HG03571 (cell line): ENCODE results near the gene CFAP206.
A peak's percentile ranks its signal among the peaks of the same experiment; 100 is the strongest.
"Not testable (repeated sequence)": the region's sequence is repeated elsewhere in the genome, so short reads cannot be mapped to it uniquely, and the experiment has no call there.

Experiments
- ATAC-seq: cut with Tn5 transposase; IDR thresholded peaks from one replicate; pipeline ENCODE4 v1.9.1; 2021; ENCODE audit not compliant: unreplicated experiment

Gene CFAP206

GRCh38 chr6:87419266-87419665, 11.5 kb downstream of the CFAP206 start:
- no peak for ATAC-seq

- no peak for ATAC-seq
These were observed 12.6 kb downstream of the CFAP206 start for GRCh38 chr6:87420360-87420759.

GRCh38 chr6:87421576-87421975, 13.8 kb downstream of the CFAP206 start:
- ATAC-seq, result no peak

GRCh38 chr6:87426789-87427188, 19.0 kb downstream of the CFAP206 start:
- ATAC-seq, result no peak

GRCh38 chr6:87430499-87430898, 22.7 kb downstream of the CFAP206 start:
- no peak for ATAC-seq

- ATAC-seq, result no peak
These were observed 23.5 kb downstream of the CFAP206 start for GRCh38 chr6:87431263-87431662.

- ATAC-seq, result no peak
These were observed 28.7 kb downstream of the CFAP206 start for GRCh38 chr6:87436435-87436834.

- no peak for ATAC-seq
These were observed 33.9 kb downstream of the CFAP206 start for GRCh38 chr6:87441711-87442110.

- ATAC-seq, result no peak
These were observed 36.6 kb downstream of the CFAP206 start for GRCh38 chr6:87444362-87444761.

- no peak for ATAC-seq
These were observed 57.3 kb downstream of the CFAP206 start for GRCh38 chr6:87465051-87465450.

- peak; percentile 93 for ATAC-seq
These were observed 65.0 kb downstream of the CFAP206 start, which contains the start of gene SLC35A1 for GRCh38 chr6:87472525-87473418. TSS of gene SLC35A1 (plus strand) at chr6:87472974. CDS start at chr6:87473004, 30 bp downstream.

GRCh38 chr6:87473419-87473903, 65.7 kb downstream of the CFAP206 start:
- peak; percentile 60 for ATAC-seq

- no peak for ATAC-seq
These were observed 74.2 kb downstream of the CFAP206 start for GRCh38 chr6:87481931-87482330.

- ATAC-seq, result no peak
These were observed 74.6 kb downstream of the CFAP206 start for GRCh38 chr6:87482366-87482765.

GRCh38 chr6:87483929-87484328, 76.2 kb downstream of the CFAP206 start:
- ATAC-seq, result no peak

- no peak for ATAC-seq
These were observed 76.7 kb downstream of the CFAP206 start for GRCh38 chr6:87484491-87484890.

- no peak for ATAC-seq
These were observed 79.8 kb downstream of the CFAP206 start for GRCh38 chr6:87487555-87487954.

- ATAC-seq, result not testable (repeated sequence)
These were observed 81.6 kb downstream of the CFAP206 start for GRCh38 chr6:87489326-87489725.

GRCh38 chr6:87494761-87495422, 87.1 kb downstream of the CFAP206 start:
- ATAC-seq, result no peak

- no peak for ATAC-seq
These were observed 90.3 kb downstream of the CFAP206 start for GRCh38 chr6:87498048-87498447.

- ATAC-seq, result no peak
These were observed 94.2 kb downstream of the CFAP206 start for GRCh38 chr6:87501809-87502572.
